ENCODE data around the gene GAN.

DNA sequence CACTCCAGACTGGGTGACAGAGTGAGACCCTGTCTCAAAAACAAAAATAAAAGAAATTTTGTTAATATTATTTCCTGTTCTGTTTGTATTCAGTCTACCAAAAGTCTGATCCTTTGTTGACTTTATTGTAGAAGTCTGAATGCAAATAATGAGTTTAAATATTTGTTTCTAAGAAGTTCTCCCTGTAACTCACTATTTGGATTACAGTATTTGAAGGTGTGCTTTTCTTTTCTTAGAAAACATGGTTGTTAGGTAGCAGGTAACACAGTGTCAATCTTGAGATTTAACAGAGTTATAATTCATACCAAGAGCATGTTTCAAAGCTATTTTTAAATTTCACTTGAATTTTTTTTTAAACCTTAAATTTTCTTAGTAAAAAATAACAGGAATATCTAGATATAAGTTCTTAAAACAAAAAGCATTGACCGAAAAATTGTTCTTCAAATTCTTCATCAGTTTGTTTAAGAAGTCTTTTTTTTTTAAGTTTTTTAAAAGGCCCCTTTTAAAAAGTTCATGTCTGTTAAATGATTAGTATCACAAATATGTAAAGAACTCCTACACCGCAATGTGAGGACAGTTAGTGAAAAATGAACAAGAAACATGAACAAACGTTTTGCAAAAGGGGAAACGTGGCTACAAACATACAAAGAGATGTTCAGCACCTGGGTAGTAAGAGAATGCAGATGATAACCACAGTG is 35.0 kb downstream of the GAN start:
- TF ChIP-seq POLR2A (IDR thresholded peaks at IDR 0.05; ENCODE audit: low read depth, low read length) (no peak), POLR2AphosphoS5 (IDR thresholded peaks at IDR 0.05; ENCODE audit: low read depth, low read length) (no peak)
